ENCODE measurements around the gene USP17L30.
"Not testable (repeated sequence)": the region's sequence is repeated elsewhere in the genome, so short reads cannot be mapped to it uniquely, and the experiment has no call there.

The USP17L30 gene, protein sequence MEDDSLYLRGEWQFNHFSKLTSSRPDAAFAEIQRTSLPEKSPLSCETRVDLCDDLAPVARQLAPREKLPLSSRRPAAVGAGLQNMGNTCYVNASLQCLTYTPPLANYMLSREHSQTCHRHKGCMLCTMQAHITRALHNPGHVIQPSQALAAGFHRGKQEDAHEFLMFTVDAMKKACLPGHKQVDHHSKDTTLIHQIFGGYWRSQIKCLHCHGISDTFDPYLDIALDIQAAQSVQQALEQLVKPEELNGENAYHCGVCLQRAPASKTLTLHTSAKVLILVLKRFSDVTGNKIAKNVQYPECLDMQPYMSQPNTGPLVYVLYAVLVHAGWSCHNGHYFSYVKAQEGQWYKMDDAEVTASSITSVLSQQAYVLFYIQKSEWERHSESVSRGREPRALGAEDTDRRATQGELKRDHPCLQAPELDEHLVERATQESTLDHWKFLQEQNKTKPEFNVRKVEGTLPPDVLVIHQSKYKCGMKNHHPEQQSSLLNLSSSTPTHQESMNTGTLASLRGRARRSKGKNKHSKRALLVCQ

GRCh38 chr4:9362829-9363228, at the start of gene USP17L30:
Gene USP17L30 (plus strand): TSS chr4:9363129. CDS start chr4:9363129, 0 bp downstream.
- not testable (repeated sequence) for ATAC-seq

GRCh38 chr4:9324191-9324590, 38.7 kb upstream of the USP17L30 start:
- not testable (repeated sequence) for ATAC-seq

DNA sequence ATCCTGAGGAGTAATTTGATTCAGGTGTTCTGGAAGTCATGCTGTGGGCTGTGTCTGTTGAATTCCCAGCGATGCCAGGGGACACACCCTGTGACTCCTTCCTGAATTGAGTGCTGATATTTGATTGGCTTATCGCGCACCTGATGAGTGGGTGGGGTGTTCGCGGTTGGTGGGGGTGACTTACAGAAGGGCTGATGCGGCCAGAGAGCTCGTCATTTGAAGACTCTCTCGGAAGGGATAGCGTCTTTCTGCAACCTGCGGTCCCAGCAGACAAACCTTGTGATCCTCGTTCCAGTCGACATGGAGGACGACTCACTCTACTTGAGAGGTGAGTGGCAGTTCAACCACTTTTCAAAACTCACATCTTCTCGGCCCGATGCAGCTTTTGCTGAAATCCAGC, 38.1 kb upstream of the USP17L30 start, which contains the start of gene USP17L24:
USP17L24 (plus strand) TSS at position 301 of the 400 bp plus-strand sequence; CDS start at position 301, 0 bp downstream.
- ATAC-seq: not testable (repeated sequence)

DNA sequence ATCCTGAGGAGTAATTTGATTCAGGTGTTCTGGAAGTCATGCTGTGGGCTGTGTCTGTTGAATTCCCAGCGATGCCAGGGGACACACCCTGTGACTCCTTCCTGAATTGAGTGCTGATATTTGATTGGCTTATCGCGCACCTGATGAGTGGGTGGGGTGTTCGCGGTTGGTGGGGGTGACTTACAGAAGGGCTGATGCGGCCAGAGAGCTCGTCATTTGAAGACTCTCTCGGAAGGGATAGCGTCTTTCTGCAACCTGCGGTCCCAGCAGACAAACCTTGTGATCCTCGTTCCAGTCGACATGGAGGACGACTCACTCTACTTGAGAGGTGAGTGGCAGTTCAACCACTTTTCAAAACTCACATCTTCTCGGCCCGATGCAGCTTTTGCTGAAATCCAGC, 33.3 kb upstream of the USP17L30 start, which contains the start of gene USP17L25:
USP17L25 (plus strand) TSS at position 301 of the 400 bp plus-strand sequence; CDS start at position 301, 0 bp downstream.
- ATAC-seq: not testable (repeated sequence)

DNA sequence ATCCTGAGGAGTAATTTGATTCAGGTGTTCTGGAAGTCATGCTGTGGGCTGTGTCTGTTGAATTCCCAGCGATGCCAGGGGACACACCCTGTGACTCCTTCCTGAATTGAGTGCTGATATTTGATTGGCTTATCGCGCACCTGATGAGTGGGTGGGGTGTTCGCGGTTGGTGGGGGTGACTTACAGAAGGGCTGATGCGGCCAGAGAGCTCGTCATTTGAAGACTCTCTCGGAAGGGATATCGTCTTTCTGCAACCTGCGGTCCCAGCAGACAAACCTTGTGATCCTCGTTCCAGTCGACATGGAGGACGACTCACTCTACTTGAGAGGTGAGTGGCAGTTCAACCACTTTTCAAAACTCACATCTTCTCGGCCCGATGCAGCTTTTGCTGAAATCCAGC, 28.6 kb upstream of the USP17L30 start, which contains the start of gene USP17L26:
USP17L26 (plus strand) TSS at position 301 of the 400 bp plus-strand sequence; CDS start at position 301, 0 bp downstream.
- ATAC-seq: not testable (repeated sequence)

GRCh38 chr4:9339103-9339502, 23.8 kb upstream of the USP17L30 start, which contains the start of gene USP17L5:
Gene USP17L5 (plus strand): TSS chr4:9339403. CDS start chr4:9339403, 0 bp downstream.
- not testable (repeated sequence) for ATAC-seq

DNA sequence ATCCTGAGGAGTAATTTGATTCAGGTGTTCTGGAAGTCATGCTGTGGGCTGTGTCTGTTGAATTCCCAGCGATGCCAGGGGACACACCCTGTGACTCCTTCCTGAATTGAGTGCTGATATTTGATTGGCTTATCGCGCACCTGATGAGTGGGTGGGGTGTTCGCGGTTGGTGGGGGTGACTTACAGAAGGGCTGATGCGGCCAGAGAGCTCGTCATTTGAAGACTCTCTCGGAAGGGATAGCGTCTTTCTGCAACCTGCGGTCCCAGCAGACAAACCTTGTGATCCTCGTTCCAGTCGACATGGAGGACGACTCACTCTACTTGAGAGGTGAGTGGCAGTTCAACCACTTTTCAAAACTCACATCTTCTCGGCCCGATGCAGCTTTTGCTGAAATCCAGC, 19.1 kb upstream of the USP17L30 start, which contains the start of gene USP17L27:
USP17L27 (plus strand) TSS at position 301 of the 400 bp plus-strand sequence; CDS start at position 301, 0 bp downstream.
- not testable (repeated sequence) for ATAC-seq

GRCh38 chr4:9348593-9348992, 14.3 kb upstream of the USP17L30 start, which contains the start of gene USP17L28:
Gene USP17L28 (plus strand): TSS chr4:9348893. CDS start chr4:9348893, 0 bp downstream.
- not testable (repeated sequence) for ATAC-seq

GRCh38 chr4:9350866-9351265, 12.1 kb upstream of the USP17L30 start:
- ATAC-seq: not testable (repeated sequence)

- not testable (repeated sequence) for ATAC-seq
These were observed 9.6 kb upstream of the USP17L30 start, which contains the start of gene USP17L29 for GRCh38 chr4:9353338-9353737. Gene USP17L29 (plus strand): TSS chr4:9353638. CDS start chr4:9353638, 0 bp downstream.

DNA sequence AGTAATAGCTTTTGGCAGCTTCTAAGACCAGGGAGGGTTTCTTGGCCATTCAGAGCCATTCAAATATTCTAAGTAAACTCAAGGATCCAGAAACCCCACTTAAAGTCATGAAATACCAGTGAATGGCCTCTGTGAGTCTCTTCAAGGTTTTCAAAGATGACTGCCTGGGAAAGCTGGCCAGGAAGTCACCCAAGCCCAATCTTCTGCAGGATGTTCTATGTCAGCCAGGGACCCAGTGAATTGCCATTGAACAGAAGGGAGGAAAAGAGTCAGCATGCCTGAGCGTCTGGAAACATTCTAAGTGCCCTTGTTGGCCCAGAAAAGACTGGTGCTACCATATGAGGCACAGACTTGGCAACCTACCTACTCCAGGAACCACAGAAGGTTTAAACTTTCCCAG, 17.0 kb downstream of the USP17L30 start:
- not testable (repeated sequence) for ATAC-seq

- ATAC-seq: peak; percentile 51; the same call in 2 of the 3 replicates
These were observed 18.1 kb downstream of the USP17L30 start for GRCh38 chr4:9381012-9381534.

GRCh38 chr4:9384126-9384525, 21.2 kb downstream of the USP17L30 start:
- ATAC-seq: no peak
- TF ChIP-seq, protein P1, sequence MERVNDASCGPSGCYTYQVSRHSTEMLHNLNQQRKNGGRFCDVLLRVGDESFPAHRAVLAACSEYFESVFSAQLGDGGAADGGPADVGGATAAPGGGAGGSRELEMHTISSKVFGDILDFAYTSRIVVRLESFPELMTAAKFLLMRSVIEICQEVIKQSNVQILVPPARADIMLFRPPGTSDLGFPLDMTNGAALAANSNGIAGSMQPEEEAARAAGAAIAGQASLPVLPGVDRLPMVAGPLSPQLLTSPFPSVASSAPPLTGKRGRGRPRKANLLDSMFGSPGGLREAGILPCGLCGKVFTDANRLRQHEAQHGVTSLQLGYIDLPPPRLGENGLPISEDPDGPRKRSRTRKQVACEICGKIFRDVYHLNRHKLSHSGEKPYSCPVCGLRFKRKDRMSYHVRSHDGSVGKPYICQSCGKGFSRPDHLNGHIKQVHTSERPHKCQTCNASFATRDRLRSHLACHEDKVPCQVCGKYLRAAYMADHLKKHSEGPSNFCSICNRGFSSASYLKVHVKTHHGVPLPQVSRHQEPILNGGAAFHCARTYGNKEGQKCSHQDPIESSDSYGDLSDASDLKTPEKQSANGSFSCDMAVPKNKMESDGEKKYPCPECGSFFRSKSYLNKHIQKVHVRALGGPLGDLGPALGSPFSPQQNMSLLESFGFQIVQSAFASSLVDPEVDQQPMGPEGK (CRISPR knock-in tag; IDR thresholded peaks at IDR 0.05; ENCODE audit: borderline replicate concordance): no peak
- TF ChIP-seq TSHZ2 (CRISPR knock-in tag; IDR thresholded peaks at IDR 0.05) (no peak), ESRRG (CRISPR knock-in tag; IDR thresholded peaks at IDR 0.05) (no peak)

GRCh38 chr4:9389001-9389400, 26.1 kb downstream of the USP17L30 start:
- not testable (repeated sequence) for ATAC-seq

DNA sequence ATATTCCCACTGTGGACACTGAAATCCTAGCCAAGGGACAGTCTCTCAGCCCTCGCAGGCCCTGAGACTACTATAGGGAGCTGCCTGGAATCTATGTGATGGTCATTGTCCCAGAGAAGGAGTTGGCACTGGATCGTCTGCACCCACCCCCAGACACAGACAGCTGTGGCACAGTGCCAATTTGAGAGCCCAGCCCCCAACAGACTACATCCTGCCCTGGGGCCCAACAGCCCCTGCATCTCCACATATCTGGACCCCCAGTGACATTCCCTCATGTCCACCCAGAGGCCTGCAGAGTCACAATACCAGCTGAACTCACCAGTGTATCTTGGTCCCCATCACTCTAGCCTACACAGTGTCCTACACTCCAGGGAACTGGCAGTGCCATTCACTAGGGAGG, 42.8 kb downstream of the USP17L30 start:
- ATAC-seq: not testable (repeated sequence)

- not testable (repeated sequence) for ATAC-seq
These were observed 43.6 kb downstream of the USP17L30 start for GRCh38 chr4:9406491-9406890.
